ENCODE data around the gene LZTS3.
"Not testable (repeated sequence)": the region's sequence is repeated elsewhere in the genome, so short reads cannot be mapped to it uniquely, and the experiment has no call there.

The LZTS3 gene

DNA sequence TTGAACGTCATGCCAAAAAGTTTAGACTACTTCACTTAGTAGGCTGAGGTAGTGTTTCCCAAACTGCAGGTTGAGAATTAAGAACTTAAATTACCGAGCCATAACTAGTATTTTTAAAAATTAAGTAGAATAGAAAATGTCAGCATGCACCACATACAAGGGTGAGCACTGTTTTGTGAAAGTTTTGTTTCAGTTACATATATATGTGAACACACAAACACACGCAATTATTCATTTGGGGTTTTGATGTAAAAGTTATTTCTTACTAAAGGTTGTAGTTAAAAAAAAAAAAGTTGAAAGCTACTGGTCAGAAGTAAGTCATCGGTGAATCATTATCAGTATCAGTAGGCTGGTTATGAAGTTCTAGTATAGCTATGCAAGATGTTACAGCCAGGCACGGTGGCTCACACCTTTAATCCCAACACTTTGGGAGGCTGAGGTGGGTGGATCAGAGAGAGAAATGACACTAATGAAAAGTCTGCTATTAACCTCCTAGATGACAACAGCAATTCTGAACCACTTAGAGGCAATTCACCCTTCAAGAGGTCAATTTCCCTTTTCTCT, 37.8 kb downstream of the LZTS3 start:
- DNase-seq (ENCODE audit: low read depth): no peak

DNA sequence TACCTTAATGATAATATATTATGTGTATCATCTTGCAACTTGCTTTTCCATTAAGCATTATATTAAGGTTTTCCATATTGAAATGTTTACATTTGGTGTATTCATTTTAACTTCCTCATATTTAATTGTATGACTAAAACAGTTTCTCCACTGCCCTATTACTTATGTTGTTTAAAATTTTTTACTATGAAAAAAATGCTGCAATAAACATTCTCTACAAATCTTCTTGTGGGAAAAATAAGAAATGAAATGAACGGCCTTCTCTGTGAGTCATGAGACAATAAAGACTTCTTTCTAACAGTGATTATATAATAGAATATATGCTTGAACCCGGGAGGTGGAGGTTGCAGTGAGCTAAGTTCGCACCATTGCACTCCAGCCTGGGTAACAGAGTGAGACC, 39.2 kb downstream of the LZTS3 start:
- no peak for DNase-seq (ENCODE audit: low read depth)

DNA sequence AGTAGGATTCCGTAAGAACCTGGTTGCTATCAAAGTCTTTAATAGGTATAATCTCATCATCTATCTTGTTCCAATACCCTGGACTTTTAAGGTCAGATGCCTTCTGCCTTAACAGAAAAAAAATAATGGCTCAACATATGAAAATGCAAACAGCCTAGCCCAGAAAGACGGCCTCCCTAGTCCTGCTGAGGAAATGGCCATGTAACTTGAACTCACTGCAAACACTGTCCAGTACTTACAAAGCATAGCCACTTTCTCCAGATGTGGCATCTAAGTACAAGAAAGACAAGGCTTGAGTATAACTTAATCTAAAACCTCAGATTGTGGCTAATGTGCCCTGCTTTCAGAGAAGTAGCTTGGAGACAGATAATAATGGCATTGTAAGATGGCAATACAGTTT, 40.2 kb downstream of the LZTS3 start:
- DNase-seq (ENCODE audit: low read depth): no peak

DNA sequence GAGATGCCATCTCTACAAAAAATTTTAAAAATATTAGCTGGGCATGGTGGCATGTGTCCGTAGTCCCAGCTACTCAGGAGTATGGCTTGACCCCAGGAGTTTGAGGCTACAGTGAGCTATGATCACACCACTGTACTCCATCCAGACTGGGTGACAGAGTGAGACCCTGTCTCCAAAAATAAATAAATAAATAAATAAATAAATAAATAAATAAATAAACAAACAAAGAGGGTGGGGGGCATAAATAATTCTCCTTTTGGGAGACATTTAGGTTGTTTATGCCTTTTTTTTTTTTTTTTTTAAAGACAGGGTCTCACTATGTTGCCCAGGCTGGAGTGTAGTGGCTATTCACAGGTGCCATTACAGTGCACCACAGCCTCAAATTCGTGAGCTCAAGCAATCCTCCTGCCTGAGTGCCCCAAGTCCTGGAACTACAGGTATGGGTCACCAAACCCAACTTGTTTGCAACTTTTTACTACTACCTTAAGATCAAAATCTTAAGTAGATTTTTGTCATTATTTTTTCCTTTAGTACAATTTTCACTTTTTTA, 43.2 kb downstream of the LZTS3 start:
- DNase-seq (ENCODE audit: low read depth): no peak

DNA sequence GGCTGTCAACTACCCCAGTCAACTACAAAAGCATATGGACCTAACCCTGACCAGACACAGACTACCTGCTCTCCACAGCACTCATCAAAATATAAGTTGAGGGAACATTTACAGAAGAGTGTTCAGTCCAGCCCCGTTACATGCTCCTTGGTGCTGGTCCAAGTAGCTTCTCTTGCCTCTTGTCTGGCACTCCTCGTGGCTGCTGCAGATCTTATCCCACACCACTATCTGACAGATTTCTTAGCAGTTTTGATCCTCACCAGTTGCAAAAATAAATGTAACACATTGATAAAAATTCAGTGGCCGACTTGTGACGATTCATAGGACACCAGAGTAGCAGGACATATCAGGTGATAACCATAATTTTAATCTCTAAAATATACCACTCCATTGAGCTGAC, 44.3 kb downstream of the LZTS3 start:
- no peak for DNase-seq (ENCODE audit: low read depth)

DNA sequence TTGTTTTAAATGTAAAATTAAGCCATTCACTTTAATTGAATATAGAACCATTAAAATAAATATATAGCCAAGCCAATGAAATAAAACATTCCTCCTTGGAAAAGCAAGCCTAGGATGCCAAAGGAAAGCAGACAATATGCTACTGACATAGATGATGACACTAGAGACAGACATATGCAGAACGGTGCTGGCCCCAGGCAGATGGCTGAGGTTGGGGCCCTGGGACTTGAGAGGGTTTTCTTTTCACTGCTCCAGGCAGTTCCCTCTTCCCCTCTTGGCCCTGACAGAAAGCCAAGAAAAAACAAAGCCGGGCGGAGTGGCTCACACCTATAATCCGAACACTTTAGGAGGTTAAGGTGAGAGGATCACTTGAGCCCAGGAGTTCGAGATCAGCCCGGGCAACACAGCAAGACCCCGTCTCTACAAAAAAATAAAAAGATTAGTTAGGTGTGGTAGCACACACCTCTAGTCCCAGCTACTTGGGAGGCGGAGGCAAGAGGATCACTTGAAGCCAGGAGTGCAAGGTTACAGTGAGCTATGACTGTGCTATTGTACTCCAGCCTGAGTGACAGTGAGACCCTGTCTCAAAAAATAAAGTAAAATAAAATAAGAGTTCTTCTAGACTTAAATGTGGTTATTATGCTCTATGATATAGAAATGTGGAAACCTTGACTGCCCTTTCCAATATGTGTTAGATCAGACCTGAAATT, 44.9 kb downstream of the LZTS3 start:
- no peak for DNase-seq (ENCODE audit: low read depth)

DNA sequence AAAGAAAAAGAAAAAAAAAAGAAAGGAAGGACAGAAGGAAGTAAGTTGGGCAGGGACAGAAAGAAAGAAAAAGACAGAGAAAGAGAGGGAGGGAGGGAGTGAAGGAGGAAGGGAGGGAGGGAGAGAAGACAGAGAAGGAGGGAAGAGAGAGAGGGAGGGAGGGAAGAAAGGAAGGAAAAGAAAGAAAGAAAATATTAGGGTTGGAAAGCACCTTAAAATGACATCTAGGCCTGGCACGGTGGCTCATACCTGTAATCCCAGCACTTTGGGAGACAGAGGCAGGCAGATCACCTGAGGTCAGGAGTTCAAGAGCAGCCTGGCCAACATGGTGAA, 46.9 kb downstream of the LZTS3 start:
- DNase-seq (ENCODE audit: low read depth): no peak

DNA sequence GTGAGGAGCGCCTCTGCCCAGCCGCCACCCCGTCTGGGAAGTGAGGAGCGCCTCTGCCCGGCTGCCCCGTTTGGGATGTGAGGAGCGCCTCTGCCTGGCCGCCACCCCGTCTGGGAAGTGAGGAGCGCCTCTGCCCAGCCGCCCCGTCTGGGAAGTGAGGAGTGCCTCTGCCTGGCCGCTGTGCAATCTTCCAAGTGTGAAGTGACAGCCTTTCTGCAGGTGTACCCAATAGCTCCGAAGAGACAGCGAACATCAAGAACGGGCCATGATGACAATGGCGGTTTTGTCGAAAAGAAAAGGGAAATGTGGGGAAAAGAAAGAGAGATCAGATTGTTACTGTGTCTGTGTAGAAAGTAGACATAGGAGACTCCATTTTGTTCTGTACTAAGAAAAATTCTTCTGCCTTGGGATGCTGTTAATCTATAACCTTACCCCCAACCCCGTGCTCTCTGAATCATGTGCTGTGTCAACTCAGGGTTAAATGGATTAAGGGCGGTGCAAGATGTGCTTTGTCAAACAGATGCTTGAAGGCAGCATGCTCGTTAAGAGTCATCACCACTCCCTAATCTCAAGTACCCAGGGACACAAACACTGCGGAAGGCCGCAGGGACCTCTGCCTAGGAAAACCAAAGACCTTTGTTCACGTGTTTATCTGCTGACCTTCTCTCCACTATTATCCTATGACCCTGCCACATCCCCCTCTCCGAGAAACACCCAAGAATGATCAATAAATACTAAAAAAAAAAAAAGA, 47.4 kb downstream of the LZTS3 start:
- not testable (repeated sequence) for DNase-seq (ENCODE audit: low read depth)

DNA sequence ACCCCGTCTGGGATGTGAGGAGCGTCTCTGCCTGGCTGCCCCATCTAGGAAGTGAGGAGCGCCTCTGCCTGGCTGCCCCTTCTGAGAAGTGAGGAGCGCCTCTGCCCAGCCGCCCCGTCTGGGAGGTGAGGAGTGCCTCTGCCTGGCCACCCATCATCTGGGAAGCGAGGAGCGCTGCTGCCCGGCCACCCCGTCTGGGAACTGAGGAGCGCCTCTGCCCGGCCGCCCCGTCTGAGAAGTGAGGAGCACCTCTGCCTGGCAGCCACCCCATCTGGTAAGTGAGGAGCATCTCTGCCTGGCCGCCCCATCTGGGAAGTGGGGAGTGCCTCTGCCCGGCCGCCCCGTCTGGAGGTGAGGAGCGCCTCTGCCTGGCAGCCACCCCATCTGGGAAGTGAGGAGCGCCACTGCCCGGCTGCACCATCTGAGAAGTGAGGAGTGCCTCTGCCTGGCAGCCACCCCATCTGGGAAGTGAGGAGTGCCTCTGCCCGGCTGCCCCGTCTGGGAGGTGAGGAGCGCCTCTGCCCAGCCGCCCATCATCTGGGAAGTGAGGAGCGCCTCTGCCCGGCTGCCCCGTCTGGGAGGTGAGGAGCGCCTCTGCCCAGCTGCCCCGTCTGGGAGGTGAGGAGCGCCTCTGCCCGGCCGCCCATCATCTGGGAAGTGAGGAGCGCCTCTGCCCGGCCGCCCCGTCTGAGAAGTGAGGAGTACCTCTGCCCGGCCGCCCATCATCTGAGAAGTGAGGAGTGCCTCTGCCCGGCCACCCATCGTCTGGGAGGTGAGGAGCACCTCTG, 48.4 kb downstream of the LZTS3 start:
- DNase-seq (ENCODE audit: low read depth): not testable (repeated sequence)

DNA sequence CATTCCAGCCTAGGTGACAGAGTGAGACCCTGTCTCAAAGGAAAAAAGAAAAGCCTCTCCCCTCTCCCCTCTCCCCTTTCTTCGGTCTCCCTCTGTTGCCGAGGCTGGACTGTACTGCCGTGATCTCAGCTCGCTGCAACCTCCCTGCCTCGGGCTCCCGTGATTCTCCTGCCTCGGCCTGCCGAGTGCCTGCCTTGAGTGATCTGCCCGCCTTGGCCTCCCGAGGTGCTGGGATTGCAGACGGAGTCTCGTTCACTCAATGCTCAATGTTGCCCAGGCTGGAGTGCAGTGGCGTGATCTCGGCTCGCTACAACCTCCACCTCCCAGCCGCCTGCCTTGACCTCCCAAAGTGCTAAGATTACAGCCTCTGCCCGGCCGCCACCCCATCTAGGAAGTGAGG, 49.2 kb downstream of the LZTS3 start:
- not testable (repeated sequence) for DNase-seq (ENCODE audit: low read depth)

DNA sequence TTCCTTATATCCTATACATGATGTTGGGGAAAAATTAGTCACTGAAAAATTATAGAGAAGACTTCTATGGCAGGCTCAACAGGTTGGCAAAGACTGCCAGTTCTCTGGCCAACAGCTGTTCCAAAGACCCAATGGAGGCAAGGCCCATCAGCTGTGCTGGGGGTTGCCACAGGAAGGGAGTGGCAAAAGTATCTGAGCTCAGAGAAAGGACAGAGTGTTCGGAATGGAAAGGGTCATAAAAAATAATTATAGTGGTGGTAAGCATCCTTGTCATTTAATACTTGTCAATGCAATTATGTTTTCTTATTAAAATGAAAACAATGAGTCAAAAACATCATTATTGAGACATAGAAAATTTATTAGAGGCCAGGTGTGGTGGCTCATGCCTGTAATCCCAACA, 49.8 kb downstream of the LZTS3 start:
- DNase-seq (ENCODE audit: low read depth): no peak

DNA sequence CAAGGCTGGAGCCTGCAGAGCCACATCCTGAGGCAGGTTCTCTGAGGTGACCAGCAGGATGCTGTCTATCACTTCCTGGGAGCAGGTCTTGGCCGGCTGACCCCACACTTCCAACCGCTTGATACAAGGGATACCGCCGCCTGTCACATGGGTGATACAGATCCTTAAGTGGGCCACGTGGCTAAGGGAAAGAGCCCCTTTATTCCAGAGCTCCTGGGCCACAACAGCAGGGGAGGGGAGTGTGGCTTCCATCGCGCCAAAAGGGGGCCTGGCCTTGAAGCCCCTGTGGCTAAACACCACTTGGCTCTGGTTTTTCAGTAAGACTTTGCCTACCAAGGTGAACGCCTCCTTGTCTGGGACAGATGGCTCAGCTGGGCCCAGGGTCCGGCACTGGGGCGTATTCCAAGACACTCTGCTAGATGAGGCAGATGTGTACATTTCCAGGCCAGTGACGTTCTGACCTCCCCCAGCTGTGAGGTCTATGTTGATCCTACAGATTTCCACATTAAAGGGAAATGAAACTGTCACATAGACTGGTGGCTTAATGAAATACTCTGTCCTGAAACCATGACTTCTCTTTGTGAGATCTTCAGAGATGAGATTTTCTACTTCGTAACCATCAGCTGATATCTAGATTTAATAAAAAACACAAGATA, 51.3 kb downstream of the LZTS3 start:
- no peak for DNase-seq (ENCODE audit: low read depth)

DNA sequence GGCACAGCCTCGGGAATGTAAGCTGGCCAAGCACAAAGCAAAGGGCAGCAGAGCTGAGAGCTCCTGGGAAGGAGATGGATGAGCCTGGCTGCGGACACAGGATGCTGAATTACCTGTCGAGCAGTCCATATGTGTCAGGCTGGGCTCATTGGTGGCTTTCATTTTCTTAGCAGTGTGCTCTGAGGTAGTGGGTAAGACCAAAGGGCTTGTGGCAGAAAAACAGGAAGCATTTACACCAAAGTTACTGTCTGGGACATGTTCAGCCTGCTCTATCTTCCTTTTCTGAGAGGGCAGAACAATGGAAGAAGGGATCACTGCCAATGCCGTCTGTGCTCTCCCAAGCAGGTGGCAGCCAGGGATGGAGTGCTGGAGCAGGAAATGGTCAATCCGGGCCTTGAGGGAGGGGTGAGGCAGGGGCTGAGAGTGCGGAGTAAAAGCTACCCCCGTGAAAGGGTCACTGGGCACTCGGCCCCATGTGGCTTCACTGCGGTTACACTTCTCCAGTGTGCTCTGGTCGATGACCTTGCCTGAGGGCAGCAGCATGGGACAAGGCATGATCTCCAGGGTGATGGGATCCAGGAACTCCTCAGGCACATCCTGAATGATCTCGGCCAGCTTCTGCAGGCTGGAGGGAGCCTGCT, 52.0 kb downstream of the LZTS3 start:
- no peak for DNase-seq (ENCODE audit: low read depth)

DNA sequence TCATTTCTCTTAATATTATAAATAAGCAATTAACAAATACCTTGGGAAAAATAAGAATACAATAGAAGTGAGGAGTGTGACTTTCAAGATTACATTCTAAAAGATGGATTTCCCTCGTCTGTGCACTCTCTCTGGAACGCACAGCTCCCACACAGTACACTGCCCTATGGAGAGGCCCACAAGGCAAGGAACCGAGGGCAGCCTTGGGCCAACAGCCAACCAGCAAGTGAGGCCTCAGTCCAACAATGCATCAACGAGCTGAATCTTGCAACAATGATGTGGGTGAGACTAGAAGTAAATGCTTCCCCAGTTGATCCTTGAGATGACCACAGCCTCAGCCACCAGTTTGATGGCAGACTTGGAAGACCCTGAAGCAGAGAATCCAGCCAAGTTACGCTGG, 54.3 kb downstream of the LZTS3 start:
- DNase-seq (ENCODE audit: low read depth): no peak

DNA sequence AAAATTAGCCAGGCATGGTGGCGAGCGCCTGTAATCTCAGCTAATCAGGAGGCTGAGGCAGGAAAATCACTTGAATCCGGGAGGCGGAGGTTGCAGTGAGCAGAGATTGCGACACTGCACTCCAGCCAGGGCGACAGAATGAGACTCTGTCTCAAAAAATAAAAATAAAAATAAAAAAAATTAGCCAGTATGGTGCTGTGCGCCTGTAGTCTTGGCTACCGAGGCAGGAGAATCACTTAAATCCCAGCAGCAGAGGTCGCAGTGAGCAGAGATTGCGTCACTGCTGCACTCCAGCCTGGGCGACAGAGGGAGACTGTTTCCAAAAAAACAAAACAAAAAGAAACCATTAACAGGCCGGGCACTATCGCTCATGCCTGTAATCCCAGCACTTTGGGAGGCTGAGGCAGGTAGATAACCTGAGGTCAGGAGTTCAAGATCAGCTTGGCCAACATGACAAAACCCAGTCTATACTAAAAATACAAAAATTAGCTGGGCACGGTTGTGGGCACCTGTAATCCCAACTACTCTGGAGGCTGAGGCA, 55.4 kb downstream of the LZTS3 start:
- peak; percentile 73 for DNase-seq (ENCODE audit: low read depth)

DNA sequence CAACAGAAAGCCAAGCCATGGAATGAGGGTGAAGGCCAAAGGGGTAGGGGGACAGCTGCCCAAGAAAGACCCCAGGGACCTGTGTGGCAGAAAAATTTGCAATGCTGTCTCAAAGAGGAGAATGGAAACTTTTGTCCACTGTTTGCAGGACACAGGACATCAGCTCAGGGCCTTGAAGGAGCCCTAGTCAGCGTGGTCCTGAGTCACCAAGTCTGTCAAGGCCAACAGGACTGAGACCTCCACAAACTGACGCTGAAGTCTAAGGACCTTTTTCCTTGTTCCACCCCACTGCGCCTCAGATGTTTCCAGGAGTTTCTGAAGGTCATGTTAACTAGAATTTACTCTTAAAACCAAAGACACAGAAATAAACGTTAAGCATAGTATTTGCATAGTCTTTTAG, 57.0 kb downstream of the LZTS3 start:
- no peak for DNase-seq (ENCODE audit: low read depth)

DNA sequence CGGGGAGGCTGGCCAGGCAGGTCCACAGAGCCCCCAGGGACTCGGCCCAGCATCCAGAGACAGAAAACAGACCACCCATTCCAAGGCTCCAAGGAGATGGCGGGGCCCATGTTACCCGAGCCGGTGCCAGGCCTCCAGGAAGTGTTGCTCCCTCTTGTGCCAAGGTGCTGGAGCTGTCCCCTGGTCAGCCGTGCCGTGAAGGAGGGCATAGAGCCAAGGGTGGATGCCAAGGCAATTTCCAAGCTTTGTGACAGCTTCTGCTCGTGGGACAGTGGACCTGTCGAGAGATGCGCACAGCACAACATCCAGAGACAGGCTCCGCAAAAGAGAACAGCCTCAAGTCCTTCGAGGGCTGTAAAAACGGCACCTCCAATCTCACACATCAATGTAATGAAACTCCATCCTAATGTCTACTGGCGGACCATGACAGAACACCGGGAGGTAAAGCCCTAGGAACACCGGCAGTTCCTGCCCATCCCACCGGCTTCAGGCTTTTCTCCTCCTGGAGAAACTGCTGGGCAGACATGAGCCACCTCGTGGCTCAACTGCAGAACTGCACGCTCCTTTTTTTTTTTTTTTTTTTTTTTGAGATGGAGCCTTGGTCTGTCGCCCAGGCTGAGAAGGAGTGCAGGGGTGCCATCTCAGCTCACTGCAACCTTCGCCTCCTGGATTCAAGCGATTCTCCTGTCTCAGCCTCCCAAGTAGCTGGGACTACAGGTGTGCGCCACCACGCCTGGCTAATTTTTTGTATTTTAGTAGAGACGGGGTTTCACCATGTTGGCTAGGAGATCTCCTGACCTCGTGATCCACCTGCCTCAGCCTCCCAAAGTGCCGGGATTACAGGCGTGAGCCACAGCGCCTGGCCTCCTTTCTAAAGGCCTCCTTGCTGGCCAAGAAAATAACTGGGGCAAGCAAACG, 57.9 kb downstream of the LZTS3 start:
- DNase-seq (ENCODE audit: low read depth): peak; percentile 30

Measured in fibroblast of the conjunctiva (primary cell).